Thyroid gland (tissue), 4 donors: ENCODE measurements around the gene MUC2. TPM values are rescaled to one million over a fixed set of nuclear protein-coding genes. Genes with fewer than 3 reads are reported as not detected.

Experiments used
- DNase-seq, 2 donors: peaks; one replicate each; pipeline ENCODE4 v3.0.0-alpha.2; 2019
- H3K27ac ChIP-seq, 3 donors: fragments of 200-600 bp; sonication (generic); 1 replicate in 2 of 3; 2 replicates in 1 of 3; pipeline ENCODE4 v1.5.1; 2016 to 2019; ENCODE audit warnings: mild to moderate bottlenecking in 1 of 3, moderate library complexity in 1 of 3
- H3K27me3 ChIP-seq: fragments of 200-600 bp; sonication (generic); one replicate; pipeline ENCODE4 v1.5.1; 2019
- H3K36me3 ChIP-seq, 2 donors: fragments of 200-600 bp; sonication (generic); one replicate each; pipeline ENCODE4 v1.5.1; 2016 to 2019
- H3K4me1 ChIP-seq, 2 donors: fragments of 200-600 bp; sonication (generic); one replicate each; pipeline ENCODE4 v1.5.1; 2017 to 2019
- H3K4me3 ChIP-seq, 3 donors: fragments of 200-600 bp; sonication (generic); replicated peaks in 1 of 3; 1 replicate in 2 of 3; 2 replicates in 1 of 3; pipeline ENCODE4 v1.5.1; 2016; ENCODE audit warnings: mild to moderate bottlenecking in 1 of 3
- H3K9me3 ChIP-seq: fragments of 200-600 bp; sonication (generic); one replicate; pipeline ENCODE4 v1.5.1; 2017
- CTCF ChIP-seq, 6 experiments: fragments of 200-600 bp in 3 of 6; fragments of 450-650 bp in 3 of 6; sonication (generic) in 3 of 6; IDR thresholded peaks; one replicate each; pipeline ENCODE4 v1.5.1; 2016 to 2019; ENCODE audit warnings: antibody characterized with exemption in 6 of 6, mild to moderate bottlenecking in 2 of 6, inconsistent platforms in 1 of 6, moderate library complexity in 1 of 6
- POLR2A ChIP-seq, 2 donors: fragments of 450-650 bp; IDR thresholded peaks; one replicate each; pipeline ENCODE4 v1.6.1; 2017; ENCODE audit warnings: antibody characterized with exemption in 2 of 2, mild to moderate bottlenecking in 2 of 2, moderate library complexity in 1 of 2
- WGBS, 2 donors: methylation state at CpG; one replicate each; pipeline ENCODE4 v1.1.5; 2017; 5-methylcytosine and 5-hydroxymethylcytosine counted together
- intact Hi-C: fragments of 100-400 bp; cut with DNase I; formaldehyde crosslinking; loops from one replicate; pipeline ENCODE4 v1.15.1; 2023
- total RNA-seq, 4 donors: library from RNA; depleted of rRNA; stranded (reverse); fragments of >200 nt; gene quantifications; one replicate each; pipeline ENCODE4 v1.2.3, GENCODE V29; 2016

MUC2 gene
- total RNA-seq, 4 donors from 2014 or later: not detected

GRCh38 chr11:1089738-1090599 is 15.3 kb downstream of the MUC2 start:
- DNase-seq: no peak
- WGBS, 2 donors: 86 to 94% methylated on average over 22 to 29 of the region's 31 CpGs

GRCh38 chr11:1090600-1091331 is 16.1 kb downstream of the MUC2 start:
- 91% methylated on average over 11 to 16 of the region's 20 CpGs for WGBS, 2 donors
- H3K4me3 ChIP-seq: no peak overlapping the region
- DNase-seq: no peak
- no peaks in the 10 kb centered on the region for H3K9me3 ChIP-seq
- no peak overlapping the region for H3K27ac ChIP-seq
- H3K27me3 ChIP-seq: no peaks in the 10 kb centered on the region
- no peaks in the 10 kb centered on the region for H3K36me3 ChIP-seq
- TF ChIP-seq POLR2A (IDR thresholded peaks at IDR 0.05): no peak
- TF ChIP-seq CTCF (IDR thresholded peaks at IDR 0.05): no peak
- no peaks in the 10 kb centered on the region for H3K4me1 ChIP-seq
- intact Hi-C loops: no loop called here

More at GRCh38 chr11:1089738-1090599, 15.3 kb downstream of the MUC2 start:
- TF ChIP-seq CTCF (IDR thresholded peaks at IDR 0.05): no peak
- TF ChIP-seq POLR2A (IDR thresholded peaks at IDR 0.05): no peak
- H3K4me3 ChIP-seq: no peak overlapping the region
- intact Hi-C loops: no loop called here
- H3K27ac ChIP-seq: no peak overlapping the region
- H3K36me3 ChIP-seq: no peaks in the 10 kb centered on the region
- H3K9me3 ChIP-seq: no peaks in the 10 kb centered on the region
- H3K4me1 ChIP-seq: no peaks in the 10 kb centered on the region
- H3K27me3 ChIP-seq: no peaks in the 10 kb centered on the region

GRCh38 chr11:1091332-1092083 is 16.8 kb downstream of the MUC2 start:
- intact Hi-C loops: no loop called here
- H3K4me1 ChIP-seq: no peaks in the 10 kb centered on the region
- no peaks in the 10 kb centered on the region for H3K36me3 ChIP-seq
- H3K27me3 ChIP-seq: no peaks in the 10 kb centered on the region
- TF ChIP-seq CTCF (IDR thresholded peaks at IDR 0.05) (no peak), POLR2A (IDR thresholded peaks at IDR 0.05) (no peak)
- DNase-seq: no peak
- no peaks in the 10 kb centered on the region for H3K9me3 ChIP-seq
- H3K27ac ChIP-seq: no peak overlapping the region
- H3K4me3 ChIP-seq: no peak overlapping the region
- 72 to 88% methylated on average over 11 to 12 of the region's 12 CpGs for WGBS, 2 donors

- no peak overlapping the region for H3K4me3 ChIP-seq
These were observed 17.5 kb downstream of the MUC2 start for GRCh38 chr11:1092145-1092670.

More at GRCh38 chr11:1092145-1092670, 17.5 kb downstream of the MUC2 start:
- intact Hi-C loops: no loop called here
- Histone ChIP-seq H3K27me3 (no peaks in the 10 kb centered on the region), H3K27ac (no peak overlapping the region), H3K36me3 (no peaks in the 10 kb centered on the region), H3K9me3 (no peaks in the 10 kb centered on the region), H3K4me1 (no peaks in the 10 kb centered on the region)
- 60 to 70% methylated on average over 13 to 14 of the region's 17 CpGs for WGBS, 2 donors
- no peak for TF ChIP-seq CTCF (IDR thresholded peaks at IDR 0.05)
- TF ChIP-seq POLR2A (IDR thresholded peaks at IDR 0.05): no peak
- DNase-seq: no peak
